ENCODE measurements around the gene TUBB4B.

TUBB4B gene

GRCh38 chr9:137225699-137226331, 15.3 kb upstream of the TUBB4B start:
- DNase-seq (ENCODE audit: low spot score): no peak

GRCh38 chr9:137226338-137227053, 14.6 kb upstream of the TUBB4B start:
- no peak for DNase-seq (ENCODE audit: low spot score)

- DNase-seq (ENCODE audit: low spot score): peak; percentile 98
Measured at GRCh38 chr9:137227054-137227852, 13.8 kb upstream of the TUBB4B start, which contains the start of gene RNF224. TSS of gene RNF224 (plus strand) at chr9:137227502. CDS start at chr9:137228336, 834 bp downstream.

DNA sequence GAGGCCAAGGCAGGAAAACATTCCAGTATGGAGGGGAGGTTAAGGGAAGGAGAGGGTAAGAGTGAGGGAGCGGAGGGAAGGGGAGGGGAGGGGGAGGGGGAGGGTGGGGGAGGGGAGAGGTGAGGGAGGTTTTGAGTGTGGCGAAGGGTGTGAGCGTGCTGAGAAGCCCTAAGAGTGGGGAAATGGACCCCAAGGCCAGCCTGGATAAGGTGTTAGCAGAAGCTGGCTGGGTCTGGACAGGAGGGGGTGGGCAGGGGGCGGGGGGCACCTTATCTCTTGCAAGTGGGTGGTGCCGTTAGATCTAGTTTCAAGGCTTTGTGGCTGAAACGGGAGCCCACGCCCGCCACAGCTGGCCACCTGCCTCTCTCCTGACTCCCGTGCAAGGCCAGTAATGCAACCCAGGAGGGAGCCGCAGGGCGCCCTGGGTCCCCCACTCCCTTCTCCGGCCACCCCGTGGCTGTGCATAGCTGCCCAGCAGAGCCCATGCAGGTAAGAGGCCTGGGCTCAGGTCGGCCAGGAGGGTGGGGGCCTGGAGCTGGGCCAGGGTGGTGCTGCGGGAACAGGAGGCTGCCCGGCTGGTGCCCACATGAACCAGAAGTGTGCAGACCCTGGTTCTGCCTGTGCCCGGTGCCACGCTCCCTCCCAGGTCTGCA, 13.1 kb upstream of the TUBB4B start:
- DNase-seq (ENCODE audit: low spot score): no peak

DNA sequence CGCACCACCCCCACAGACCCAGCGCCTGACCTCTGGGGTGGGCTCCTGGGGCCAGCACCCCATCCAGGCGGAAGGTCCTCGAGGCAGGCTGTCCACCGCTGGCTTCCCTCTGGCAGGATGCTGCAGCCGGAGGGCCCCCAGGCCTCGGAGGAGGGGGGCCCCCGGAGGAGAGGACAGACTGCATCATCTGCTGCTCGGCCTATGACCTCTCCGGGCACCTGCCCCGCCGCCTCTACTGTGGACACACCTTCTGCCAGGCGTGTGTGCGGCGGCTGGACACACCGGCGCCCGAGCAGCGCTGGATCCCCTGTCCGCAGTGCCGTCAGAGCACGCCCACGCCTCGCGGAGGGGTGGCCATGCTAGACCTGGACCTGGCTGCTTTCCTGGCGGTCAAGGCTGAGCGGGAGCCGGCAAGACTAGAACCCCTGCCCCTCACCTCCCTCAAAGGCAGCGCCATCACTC, 12.6 kb upstream of the TUBB4B start:
- DNase-seq (ENCODE audit: low spot score): no peak

DNA sequence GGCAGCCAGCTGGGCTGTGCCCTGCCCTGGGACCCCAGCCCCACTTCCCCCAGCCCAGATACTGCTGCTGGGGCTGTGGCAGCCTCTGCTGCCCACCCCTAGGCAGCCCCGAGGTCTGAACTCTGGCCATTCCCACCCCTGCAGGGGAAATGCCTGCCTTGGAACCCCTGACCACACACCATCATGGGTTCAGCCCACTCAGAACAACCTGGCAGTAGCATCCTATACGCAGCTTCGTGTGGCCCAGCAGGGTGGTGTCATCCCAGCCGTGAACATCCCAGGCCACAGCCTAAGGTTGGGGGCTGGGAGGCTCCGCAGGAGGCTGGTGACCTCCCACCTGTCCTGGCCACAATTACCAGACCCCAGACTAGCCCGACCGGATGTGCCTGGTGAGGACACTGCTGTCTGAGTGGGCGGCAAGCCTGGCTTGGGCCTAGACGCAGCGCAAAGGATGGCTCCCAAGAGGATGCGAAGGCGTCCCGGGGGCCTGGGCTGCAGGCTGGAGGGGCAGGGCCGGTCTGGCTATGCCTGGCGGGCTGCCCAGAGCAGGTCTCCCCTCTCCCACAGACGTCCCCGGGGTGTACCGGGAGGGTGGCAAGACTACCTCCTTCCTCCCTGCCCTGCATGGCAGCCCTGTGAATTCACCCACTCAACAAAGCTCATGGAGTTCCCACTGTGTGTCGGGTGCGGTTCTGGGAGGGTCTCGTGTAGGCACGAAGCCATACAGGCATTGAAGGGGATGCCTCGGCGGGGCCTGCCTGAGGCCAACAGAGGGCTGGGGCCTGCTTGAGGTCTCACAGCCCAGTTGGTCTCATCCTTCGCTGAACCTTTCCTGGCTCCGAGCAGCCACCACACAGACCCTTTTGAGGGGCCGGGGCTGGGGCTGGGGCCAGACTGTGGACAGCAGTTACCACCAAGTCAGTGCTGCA, 11.9 kb upstream of the TUBB4B start:
- DNase-seq (ENCODE audit: low spot score): no peak

GRCh38 chr9:137229903-137230704, 11.0 kb upstream of the TUBB4B start:
- DNase-seq (ENCODE audit: low spot score): no peak

DNA sequence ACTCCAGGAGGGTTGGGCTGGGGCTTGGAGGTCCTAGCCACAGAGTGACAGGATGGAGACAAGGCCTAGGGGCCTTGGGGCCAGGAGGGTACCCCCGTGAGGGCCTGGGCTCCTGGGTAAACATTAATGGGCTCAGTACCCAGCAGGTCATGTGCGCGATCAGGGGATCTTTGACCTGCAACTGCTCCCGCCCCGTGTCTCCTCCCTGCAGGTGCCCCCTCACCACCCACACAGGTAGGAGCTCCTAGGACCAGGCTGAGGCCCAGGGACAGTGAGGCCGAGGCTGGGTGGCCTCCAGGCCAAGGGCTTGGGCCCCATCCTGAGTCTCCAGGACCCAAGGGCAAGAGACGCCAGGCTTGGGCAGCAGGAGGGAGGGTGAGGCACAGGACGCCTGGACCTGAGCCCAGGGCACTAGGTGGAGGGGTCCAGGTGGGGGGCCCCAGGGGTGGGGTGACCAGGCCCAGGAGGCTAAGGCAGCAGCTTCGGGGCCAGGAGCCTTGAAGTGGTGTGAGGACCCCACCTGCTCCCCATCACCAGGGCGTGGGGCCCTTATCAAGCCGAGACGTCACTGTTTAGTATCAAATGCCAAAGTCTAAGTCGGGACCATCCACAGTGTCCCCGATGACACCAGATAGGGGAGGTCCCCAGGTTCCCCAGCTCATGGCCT, 10.2 kb upstream of the TUBB4B start, which contains the start of gene SLC34A3:
TSS of gene SLC34A3 (plus strand) at position 197 of the 667 bp plus-strand sequence. CDS start 802 bp downstream, outside the sequence.
- no peak for DNase-seq (ENCODE audit: low spot score)

GRCh38 chr9:137231372-137232039, 9.6 kb upstream of the TUBB4B start:
- DNase-seq (ENCODE audit: low spot score): no peak

- DNase-seq (ENCODE audit: low spot score): no peak
Measured at GRCh38 chr9:137232101-137232500, 9.0 kb upstream of the TUBB4B start.

DNA sequence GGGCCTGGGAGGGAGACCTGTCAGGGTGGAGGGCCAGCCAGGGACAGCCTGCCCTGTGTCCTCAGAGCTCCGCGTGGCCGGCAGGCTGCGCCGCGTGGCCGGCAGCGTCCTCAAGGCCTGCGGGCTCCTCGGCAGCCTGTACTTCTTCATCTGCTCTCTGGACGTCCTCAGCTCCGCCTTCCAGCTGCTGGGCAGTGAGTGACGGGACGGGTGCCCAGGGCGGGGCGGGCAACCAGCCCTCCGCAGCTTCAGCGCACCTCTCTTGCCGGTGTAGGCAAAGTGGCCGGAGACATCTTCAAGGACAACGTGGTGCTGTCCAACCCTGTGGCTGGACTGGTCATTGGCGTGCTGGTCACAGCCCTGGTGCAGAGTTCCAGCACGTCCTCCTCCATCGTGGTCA, 8.6 kb upstream of the TUBB4B start:
- DNase-seq (ENCODE audit: low spot score): no peak

DNA sequence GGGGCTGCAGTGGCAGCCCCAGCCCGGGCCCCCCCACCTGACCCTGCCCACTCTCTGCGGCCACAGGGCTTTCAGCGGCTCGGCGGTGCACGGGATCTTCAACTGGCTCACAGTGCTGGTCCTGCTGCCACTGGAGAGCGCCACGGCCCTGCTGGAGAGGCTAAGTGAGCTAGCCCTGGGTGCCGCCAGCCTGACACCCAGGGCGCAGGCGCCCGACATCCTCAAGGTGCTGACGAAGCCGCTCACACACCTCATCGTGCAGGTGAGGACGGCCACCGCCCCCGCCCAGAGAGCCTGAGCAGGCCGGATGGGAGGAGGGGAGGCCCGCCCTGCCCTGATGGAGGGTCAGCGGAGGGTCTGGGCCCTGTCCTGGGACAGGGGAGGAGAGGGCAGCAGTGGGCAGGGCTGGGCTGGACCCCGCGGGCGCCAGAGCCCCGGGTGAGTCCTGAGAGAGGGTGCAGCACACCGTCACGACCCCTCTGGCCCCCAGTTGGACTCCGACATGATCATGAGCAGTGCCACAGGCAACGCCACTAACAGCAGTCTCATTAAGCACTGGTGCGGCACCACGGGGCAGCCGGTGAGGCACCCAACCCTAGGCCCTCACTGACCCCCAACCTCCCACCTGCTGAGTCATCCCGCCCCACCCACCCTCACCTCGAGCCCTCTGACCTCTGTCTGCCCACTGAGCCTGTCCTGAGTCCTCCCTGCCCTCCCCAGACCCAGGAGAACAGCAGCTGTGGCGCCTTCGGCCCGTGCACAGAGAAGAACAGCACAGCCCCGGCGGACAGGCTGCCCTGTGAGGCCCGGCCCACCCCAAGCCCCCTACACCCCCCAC, 7.7 kb upstream of the TUBB4B start:
- no peak for DNase-seq (ENCODE audit: low spot score)

- no peak for DNase-seq (ENCODE audit: low spot score)
Measured at GRCh38 chr9:137234055-137234697, 6.9 kb upstream of the TUBB4B start.

DNA sequence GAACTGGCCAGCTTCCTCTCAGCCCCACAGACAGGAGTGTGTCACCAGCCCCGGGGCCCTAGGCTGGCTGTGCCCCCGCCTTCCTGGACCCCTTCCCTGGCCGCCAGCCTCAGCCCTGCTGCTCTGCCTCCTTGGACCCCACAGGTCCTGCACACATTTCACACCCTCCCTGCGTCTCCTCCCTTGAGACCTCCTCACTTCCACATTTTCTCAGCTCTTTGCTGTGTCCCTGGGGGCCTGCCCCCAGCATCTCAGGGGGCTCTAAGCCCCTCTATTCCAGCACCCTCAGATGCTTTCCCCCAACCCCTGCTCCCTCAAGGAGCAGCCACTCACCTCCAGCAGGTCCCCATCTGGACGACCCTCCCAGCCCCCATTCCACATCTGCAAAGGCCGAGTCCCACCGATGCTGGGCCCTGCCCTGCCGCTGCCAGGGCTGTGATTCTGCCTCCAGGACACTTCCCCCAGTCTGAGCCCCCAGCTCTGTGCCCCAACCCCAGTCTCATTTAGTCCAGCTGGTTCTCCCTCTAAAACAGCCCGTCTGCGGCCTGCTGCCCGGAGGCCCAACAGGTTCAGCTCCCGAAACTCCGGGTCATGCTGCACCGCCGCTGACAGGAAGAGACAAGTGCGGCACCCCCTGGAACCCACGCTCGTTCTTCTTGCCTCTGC, 6.2 kb upstream of the TUBB4B start:
- DNase-seq (ENCODE audit: low spot score): no peak

- peak; percentile 80 for DNase-seq (ENCODE audit: low spot score)
Measured at GRCh38 chr9:137235424-137236237, 5.5 kb upstream of the TUBB4B start.

All from HuH-7.5 (cell line).